Dedifferentiated amniotic fluid mesenchymal stem cell (primary cell): Measurements from ENCODE around the gene PLBD2.

Source experiments
- DNase-seq: peaks from one replicate; pipeline ENCODE4 v3.0.0-alpha.2; 2016; ENCODE audit errors: extremely low spot score

PLBD2 gene

GRCh38 chr12:113358381-113359132 lies at the start of gene PLBD2:
PLBD2 (plus strand) TSS chr12:113358587; CDS start chr12:113358601, 14 bp downstream.
- peak; percentile 76 for DNase-seq

DNA sequence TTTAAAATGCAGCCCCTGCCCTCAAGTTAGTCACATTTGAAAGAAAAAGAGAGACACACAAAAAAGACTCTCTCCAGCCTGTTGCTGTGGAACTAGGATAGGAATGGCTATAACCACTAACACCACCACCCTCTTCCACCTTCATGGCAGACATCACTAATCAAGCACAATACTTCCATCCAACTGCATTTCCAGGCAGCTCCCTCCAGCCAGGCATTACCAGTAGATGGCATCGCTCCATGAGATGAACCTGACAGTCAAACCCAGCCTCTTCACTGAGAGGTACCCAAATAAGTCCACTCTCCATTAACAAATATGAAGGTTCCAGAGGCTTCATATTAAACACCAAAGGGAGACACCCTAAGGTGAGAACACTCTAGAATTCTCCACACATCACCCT lies 47.9 kb upstream of the PLBD2 start:
- DNase-seq, result no peak

DNA sequence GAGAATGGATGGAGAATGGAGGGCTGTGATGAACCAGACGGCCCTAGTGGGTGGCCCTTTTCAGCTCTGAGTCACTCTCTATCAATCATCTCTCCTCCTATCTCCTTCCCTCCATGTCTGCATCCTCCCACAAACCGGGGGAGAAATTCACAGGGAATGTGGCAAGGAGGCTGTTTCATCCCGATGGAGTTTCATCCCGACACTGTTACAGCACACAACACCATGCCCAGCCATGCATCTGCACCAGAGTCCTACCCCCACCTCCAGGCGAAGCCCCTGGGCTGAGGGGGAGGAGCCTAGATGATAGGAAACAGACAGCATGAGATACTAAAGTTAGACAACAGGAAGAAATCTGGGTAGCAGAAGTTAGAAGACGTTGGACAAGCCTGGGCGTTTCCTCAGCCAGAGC lies 44.3 kb upstream of the PLBD2 start:
- no peak for DNase-seq

DNA sequence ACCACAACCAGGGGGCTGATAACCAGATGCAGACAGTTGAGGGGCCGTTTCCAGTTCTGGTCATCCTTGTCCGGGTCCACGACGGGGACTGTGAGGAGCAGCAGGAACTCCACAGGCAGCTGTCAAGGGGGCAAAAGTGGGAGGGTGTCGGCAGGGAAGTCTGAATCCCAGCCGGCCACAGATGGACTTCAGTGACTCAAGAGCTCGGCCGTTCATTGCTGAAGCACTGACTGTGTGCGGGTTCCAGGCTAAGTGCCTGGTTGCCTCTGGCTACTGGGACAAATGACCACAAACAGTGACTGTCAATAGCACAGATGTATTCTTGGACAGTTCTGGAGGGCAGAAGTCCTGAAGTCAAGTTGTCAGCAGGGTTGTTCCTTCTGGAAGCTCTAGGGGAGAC lies 43.0 kb upstream of the PLBD2 start:
- DNase-seq, result no peak

DNA sequence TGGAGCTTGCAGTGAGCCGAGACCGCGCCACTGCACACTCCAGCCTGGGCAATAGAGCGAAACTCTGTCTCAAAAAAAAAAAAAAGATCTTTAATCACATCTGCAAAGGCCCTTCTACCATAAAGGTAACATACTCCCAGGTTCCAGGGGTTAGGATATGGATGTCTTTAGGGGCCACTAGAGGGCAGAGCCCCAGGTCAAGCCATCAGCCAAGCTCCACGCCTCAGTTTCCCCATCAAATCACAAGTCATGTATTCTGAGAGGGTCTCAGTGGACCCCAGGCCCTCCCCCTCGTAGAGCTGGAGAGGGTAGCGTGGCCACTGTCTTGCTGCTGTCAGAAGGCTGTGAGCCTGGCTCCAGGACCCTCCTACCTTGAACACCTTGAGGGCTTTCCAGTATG lies 42.2 kb upstream of the PLBD2 start:
- no peak for DNase-seq

- DNase-seq, result no peak
Observed at GRCh38 chr12:113317122-113317521, 41.3 kb upstream of the PLBD2 start.

GRCh38 chr12:113318046-113318656 lies 40.2 kb upstream of the PLBD2 start:
- DNase-seq, result no peak

DNA sequence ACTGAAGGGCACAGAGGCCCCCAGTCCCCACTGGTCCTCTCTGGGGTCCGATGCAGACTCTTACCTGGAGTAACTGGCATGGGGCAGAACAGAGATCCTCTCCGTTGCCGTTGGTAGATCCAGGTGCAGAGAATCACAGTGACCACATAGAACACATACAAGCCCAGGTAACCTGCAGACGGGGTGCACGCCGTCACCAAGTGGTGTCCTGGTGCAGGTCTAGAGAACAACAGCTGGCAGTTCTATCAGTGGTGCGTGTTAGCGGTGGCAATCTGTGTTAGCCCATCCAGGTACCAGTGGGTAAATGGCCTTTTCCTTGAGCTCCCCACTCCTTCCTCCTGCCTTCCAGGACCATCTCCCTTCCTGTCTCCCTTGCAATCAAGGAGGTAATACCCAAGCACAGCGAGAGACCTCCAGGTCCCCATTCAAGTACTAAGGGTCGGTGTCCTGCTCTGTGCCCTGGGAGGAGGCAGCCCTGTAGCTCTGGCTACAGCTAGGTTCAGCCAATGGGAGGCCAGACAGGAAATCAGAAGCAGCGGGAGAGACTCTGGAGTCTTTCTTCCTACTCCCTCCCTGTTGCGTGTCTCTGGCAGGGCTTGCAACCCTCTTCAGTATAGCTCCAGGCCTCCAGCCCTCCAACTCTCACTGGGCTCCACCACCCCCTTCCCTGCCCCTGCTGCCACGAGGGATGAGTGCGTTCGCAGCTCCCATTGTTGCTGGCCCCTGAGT lies 39.3 kb upstream of the PLBD2 start:
- DNase-seq, result no peak

- DNase-seq, result no peak
Observed at GRCh38 chr12:113320401-113320800, 38.0 kb upstream of the PLBD2 start.

GRCh38 chr12:113322343-113322742 lies 36.0 kb upstream of the PLBD2 start:
- peak; percentile 29 for DNase-seq

GRCh38 chr12:113325916-113326315 lies 32.5 kb upstream of the PLBD2 start:
- DNase-seq, result peak; percentile 85

- DNase-seq, result no peak
Observed at GRCh38 chr12:113326775-113327395, 31.5 kb upstream of the PLBD2 start.

- DNase-seq, result no peak
Observed at GRCh38 chr12:113328368-113328889, 30.0 kb upstream of the PLBD2 start.

DNA sequence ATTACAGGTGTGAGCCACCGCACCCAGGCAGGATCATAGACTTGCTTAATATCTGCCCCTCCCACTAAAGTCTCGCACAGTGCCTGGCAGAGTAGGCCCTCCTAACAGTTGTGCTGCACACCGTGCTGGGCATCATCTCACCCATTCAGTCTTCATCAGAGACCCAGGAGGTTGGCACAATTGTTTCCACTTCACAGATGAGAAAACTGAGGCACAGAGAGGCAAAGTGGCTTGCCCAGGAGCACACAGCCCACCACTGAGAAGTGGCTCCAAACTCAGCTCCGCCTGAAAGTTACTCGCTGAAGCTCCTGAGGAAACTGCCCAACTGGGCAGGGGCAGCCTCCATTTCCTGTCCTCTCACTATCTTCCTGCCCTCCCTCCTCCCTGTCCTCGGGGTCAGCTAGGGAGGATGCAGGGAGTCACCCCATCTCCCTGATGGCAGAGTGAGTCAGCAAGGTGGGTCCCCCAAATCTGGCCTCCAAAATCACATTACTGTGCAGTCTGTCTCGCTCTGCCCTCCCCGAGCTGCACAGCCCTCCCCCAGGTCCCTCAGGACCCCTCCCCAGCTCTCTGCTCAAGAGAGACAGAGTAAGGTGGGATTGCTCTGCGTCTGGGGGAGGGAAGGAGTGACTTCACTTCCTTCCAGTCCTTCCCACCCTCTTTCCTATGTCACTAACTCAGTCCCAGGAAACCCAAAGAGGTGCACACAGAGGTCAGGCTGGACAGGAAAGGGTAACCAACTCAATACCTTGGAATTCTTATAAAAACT lies 29.2 kb upstream of the PLBD2 start:
- DNase-seq, result no peak

DNA sequence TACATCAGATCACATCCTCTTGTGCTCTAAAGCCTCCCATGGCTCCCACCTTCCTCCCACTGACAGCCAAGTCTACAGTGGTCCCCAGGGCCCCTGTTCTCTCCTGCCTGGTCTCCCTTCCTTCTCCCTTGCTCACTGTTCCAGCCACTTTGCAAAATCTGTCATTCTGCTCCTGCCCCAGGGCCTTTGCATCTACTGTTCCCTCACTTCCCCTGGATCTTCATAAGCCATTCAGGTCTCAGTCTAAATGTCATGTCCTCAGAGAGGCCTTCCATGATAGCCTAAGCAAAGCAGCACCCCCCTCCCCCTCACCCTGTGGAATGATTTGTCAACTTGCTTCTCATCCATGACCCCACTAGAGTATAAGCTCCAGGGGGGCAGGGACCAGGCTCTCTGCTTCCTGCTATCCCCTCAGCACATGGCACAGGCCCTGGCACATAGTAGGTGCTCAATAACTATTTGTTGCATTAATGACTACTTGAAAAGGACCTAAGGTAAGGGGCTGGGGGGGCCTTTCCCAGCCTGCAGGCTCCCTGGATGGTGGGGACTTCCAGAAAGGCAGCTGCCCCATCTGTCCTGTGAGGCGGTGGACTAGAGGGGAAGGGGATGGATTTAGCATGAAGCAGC lies 28.5 kb upstream of the PLBD2 start:
- no peak for DNase-seq

DNA sequence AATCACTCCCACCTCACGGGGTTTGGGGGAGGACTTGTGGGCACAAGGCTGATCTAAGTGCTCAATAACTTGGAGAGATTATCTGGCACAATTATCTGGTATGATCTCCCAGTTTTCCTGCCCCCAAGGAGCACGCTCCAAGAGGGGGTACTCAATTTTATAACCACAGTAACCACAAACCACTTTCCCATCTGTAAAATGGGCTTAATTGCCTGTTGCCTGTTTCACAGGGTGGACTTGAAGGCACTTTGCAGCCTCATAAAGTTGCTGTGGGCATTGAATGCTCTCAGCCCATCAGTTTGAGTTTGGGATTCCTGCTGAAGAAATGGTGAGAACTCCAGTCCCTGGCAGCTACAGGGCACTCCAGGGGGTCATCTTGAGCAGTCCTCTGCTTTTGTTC lies 27.9 kb upstream of the PLBD2 start:
- no peak for DNase-seq

- DNase-seq, result no peak
Observed at GRCh38 chr12:113332688-113333417, 25.5 kb upstream of the PLBD2 start.

DNA sequence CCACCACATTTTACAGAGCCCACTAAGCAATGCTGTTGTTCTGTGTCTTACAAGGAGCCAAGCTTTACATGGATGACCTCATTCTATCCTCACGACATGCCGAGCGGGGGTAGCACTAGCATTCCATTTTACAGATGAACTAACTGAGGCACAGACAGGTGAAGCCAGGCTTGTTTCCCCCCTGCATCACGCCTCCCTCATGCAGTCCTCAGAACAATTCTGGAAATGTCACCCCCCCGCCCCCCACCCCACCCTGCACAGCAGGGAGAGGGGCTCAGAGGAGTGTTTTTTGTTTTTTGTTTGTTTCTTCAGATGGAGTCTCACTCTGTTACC lies 25.0 kb upstream of the PLBD2 start:
- no peak for DNase-seq

- no peak for DNase-seq
Observed at GRCh38 chr12:113333877-113334785, 24.3 kb upstream of the PLBD2 start.
